ENCODE data around the gene ARL15.

The ARL15 gene

DNA sequence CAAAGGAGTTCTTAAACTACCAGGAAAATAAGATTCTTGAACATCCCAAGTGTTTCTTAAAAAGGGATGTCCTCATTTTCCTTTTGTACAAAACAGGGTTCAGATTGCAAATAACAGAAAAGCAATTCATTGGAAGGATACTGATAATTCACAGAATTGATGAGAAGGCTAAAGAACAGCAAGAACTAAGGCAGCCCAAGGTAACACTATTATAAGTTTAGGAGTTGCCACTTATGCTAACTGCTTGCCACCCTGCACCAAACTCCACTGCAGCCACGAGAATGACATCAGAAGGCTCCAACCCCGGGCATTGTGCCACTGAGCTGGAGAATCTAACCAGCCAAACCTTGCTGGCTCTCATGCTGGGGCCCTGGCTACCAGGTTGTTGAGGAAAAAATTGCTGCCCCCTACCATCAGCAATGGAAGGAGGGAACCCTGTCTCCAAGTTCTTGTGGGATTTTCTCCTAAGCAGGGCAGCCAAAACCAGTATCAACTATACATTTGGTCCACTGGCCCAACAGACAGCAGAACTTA is 123.4 kb downstream of the ARL15 start:
- TF ChIP-seq, protein P1, sequence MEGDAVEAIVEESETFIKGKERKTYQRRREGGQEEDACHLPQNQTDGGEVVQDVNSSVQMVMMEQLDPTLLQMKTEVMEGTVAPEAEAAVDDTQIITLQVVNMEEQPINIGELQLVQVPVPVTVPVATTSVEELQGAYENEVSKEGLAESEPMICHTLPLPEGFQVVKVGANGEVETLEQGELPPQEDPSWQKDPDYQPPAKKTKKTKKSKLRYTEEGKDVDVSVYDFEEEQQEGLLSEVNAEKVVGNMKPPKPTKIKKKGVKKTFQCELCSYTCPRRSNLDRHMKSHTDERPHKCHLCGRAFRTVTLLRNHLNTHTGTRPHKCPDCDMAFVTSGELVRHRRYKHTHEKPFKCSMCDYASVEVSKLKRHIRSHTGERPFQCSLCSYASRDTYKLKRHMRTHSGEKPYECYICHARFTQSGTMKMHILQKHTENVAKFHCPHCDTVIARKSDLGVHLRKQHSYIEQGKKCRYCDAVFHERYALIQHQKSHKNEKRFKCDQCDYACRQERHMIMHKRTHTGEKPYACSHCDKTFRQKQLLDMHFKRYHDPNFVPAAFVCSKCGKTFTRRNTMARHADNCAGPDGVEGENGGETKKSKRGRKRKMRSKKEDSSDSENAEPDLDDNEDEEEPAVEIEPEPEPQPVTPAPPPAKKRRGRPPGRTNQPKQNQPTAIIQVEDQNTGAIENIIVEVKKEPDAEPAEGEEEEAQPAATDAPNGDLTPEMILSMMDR (IDR thresholded peaks at IDR 0.05; ENCODE audit: insufficient read depth, missing control alignments): no peak
- no peak for FAIRE-seq

GRCh38 chr5:54186108-54186507 is 124.3 kb downstream of the ARL15 start:
- FAIRE-seq: no peak
- TF ChIP-seq, protein P1 (IDR thresholded peaks at IDR 0.05; ENCODE audit: insufficient read depth, missing control alignments): no peak
- DNase-seq (ENCODE audit: insufficient read length, low spot score): no peak

More for the DNA sequence above, 123.4 kb downstream of the ARL15 start:
- no peak for DNase-seq (ENCODE audit: insufficient read length, low spot score)

- DNase-seq (ENCODE audit: insufficient read length, low spot score): no peak
- FAIRE-seq: no peak
- TF ChIP-seq, protein P1 (IDR thresholded peaks at IDR 0.05; ENCODE audit: insufficient read depth, missing control alignments): no peak
Measured at GRCh38 chr5:54184806-54185205, 125.6 kb downstream of the ARL15 start.

DNA sequence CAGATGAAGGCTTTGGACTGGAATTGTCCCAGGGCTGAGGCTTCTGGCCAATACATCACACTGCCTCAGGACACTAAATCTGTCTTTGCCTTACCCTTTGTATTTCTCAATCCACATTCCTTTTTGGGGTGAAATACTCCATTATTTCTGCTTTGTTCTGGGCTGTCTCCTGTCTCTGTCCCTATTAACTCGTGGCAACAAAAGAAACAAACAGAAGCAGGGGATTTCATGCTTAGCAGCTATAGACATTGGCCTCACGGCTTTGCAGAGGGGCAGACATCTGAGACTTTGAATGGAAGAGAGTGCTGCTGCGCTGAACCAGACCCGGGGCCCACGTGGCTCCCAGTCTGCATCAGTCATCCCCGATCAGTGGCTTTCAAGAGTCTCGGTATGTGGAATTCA is 129.7 kb downstream of the ARL15 start:
- DNase-seq (ENCODE audit: insufficient read length, low spot score): no peak
- TF ChIP-seq, protein P1 (IDR thresholded peaks at IDR 0.05; ENCODE audit: insufficient read depth, missing control alignments): no peak
- no peak for FAIRE-seq

GRCh38 chr5:54178991-54179390 is 131.4 kb downstream of the ARL15 start:
- DNase-seq (ENCODE audit: insufficient read length, low spot score): no peak
- no peak for FAIRE-seq
- TF ChIP-seq, protein P1 (IDR thresholded peaks at IDR 0.05; ENCODE audit: insufficient read depth, missing control alignments): no peak

- no peak for DNase-seq (ENCODE audit: insufficient read length, low spot score)
- TF ChIP-seq, protein P1 (IDR thresholded peaks at IDR 0.05; ENCODE audit: insufficient read depth, missing control alignments): no peak
- no peak for FAIRE-seq
Measured at GRCh38 chr5:54178207-54178606, 132.2 kb downstream of the ARL15 start.

- FAIRE-seq: no peak
- DNase-seq (ENCODE audit: insufficient read length, low spot score): no peak
- TF ChIP-seq, protein P1 (IDR thresholded peaks at IDR 0.05; ENCODE audit: insufficient read depth, missing control alignments): no peak
Measured at GRCh38 chr5:54177058-54177457, 133.3 kb downstream of the ARL15 start.

Measured in D721Med (cell line).